Neural cell (in vitro differentiated cells): Measurements from ENCODE around the gene TAS2R20.

Experiments
- CTCF ChIP-seq: fragments of 450-650 bp; IDR thresholded peaks from 2 replicates; pipeline ENCODE4 v1.5.1; 2014; ENCODE audit warnings: antibody characterized with exemption, mild to moderate bottlenecking, moderate library complexity; ENCODE audit not compliant: poor library complexity, severe bottlenecking
- EP300 ChIP-seq: fragments of 450-650 bp; conservative IDR thresholded peaks from 2 replicates; pipeline ENCODE4 v1.6.1; 2014; ENCODE audit warnings: antibody characterized with exemption, mild to moderate bottlenecking, moderate library complexity; ENCODE audit not compliant: poor library complexity, severe bottlenecking
- EZH2 ChIP-seq: fragments of 200-600, 300-800 bp; shearing (Covaris generic), sonication (generic); IDR thresholded peaks from 2 replicates; pipeline ENCODE4 v1.6.1; 2014; ENCODE audit warnings: antibody characterized with exemption, low read length, borderline replicate concordance, mild to moderate bottlenecking; ENCODE audit not compliant: insufficient read depth, poor library complexity, severe bottlenecking
- MXI1 ChIP-seq: fragments of 450-650 bp; conservative IDR thresholded peaks from 2 replicates; pipeline ENCODE4 v1.6.1; 2014; ENCODE audit warnings: antibody characterized with exemption, mild to moderate bottlenecking; ENCODE audit not compliant: poor library complexity, severe bottlenecking
- POLR2AphosphoS5 ChIP-seq: IDR thresholded peaks from 2 replicates; pipeline ENCODE4 v1.6.1; 2012
- RAD21 ChIP-seq: fragments of 450-650 bp; conservative IDR thresholded peaks from 2 replicates; pipeline ENCODE4 v1.6.1; 2014; ENCODE audit warnings: antibody characterized with exemption, mild to moderate bottlenecking, moderate library complexity
- REST ChIP-seq: IDR thresholded peaks from 2 replicates; pipeline ENCODE4 v1.6.1; 2012; ENCODE audit warnings: borderline replicate concordance
- SMC3 ChIP-seq: fragments of 450-650 bp; conservative IDR thresholded peaks from 2 replicates; pipeline ENCODE4 v1.6.1; 2014; ENCODE audit warnings: antibody characterized with exemption, mild to moderate bottlenecking, moderate library complexity; ENCODE audit not compliant: poor library complexity
- TAF1 ChIP-seq: IDR thresholded peaks from 2 replicates; pipeline ENCODE4 v1.6.1; 2012; ENCODE audit warnings: low read depth

DNA sequence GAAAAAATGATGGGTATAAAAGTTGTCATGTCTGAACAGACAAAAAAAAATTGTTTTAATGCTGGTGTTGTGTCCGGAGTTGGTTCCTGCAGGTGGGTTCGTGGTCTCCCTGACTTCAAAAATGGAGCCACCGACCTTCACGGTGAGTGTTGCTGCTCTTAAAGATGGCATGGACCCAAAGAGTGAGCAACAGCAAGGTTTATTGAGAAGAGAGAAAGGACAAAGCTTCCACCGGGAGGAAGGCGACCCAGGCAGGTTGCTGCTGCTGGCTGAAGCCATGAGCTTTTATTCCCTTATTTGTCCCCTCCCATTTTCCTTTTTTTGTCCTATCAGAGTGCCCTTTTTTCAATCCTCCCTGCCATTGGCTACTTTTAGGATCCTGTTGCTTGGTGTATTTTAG, 33.2 kb upstream of the TAS2R20 start, which contains the start of gene TAS2R31:
- TF ChIP-seq CTCF (no peak), EZH2 (no peak), TAF1 (no peak), POLR2AphosphoS5 (no peak), EP300 (no peak), RAD21 (no peak), SMC3 (no peak), MXI1 (no peak), REST (no peak)
